IPS DF 19.7 (cell line): Measurements from ENCODE around the gene SNX33.
"Not testable (repeated sequence)": the region's sequence is repeated elsewhere in the genome, so short reads cannot be mapped to it uniquely, and the experiment has no call there.

ENCODE experiments used
- DNase-seq: peaks from one replicate; pipeline ENCODE4 v3.0.0-alpha.2; 2013; ENCODE audit warnings: low read depth, low spot score

SNX33 gene

GRCh38 chr15:75699961-75700874 lies 52.5 kb downstream of the SNX33 start:
- not testable (repeated sequence) for DNase-seq

DNA sequence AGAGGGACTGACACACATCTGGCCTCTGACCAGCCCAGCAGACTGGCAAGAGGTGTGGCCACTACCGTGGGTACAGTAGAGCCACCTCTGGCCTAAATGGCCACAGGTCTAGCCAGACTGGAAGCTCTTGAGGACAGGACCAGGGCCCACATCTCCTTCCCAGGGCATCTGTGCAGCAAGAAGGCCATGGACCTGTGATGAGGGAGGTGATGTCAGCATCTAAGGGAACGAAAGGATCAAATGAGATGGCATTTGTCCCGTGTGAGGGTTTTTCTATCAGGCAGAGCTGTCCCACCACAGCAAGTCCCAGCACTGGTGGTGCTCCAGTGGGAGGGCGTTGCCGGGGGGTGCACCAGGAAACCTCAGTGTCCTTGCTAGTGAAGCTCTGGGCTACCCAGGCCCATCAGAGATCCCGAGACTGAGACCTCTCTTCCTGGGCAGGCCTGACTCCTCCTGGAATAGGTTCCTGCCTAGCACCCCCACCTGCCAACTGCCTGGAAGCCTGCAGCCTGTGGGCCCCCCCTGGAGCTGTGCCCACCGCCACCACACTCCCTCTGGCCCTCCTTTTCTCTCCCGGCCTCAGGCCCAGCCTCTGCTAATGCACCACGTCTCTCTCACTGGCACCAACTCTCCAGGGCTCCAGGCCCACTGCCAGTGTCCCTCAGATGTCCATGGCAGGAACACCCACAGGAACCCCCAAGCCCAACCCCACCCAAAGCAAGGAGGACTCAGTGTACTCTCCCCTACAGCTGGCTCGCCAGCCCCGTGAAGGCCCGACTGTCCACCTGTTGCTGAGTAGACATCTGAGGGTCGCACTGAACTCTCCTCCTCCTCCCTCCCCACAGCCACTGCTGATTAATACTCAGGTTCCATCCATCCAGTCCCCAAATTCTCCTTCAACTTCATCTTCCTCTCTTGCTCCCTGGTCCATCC lies 53.6 kb downstream of the SNX33 start:
- not testable (repeated sequence) for DNase-seq

DNA sequence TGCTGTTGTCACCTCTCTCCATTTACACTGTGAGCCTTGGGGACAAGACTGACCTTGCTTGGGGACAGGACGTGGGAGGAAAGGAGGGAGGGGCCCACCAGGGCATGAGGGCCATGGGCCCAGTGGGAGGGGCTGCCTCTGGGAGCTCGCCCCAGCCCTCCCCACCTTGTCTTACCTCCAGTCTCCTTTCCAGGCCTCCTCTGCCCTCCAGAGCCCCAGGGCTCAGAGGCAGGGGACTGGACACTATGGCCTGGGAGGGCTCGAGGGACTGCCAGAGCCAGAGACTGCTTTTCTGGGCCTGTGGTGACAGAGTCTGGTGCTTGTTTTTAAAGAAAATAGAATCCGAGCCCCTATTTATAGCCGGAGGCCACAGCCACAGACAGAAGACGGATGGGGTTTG lies 54.7 kb downstream of the SNX33 start:
- DNase-seq = no peak

DNA sequence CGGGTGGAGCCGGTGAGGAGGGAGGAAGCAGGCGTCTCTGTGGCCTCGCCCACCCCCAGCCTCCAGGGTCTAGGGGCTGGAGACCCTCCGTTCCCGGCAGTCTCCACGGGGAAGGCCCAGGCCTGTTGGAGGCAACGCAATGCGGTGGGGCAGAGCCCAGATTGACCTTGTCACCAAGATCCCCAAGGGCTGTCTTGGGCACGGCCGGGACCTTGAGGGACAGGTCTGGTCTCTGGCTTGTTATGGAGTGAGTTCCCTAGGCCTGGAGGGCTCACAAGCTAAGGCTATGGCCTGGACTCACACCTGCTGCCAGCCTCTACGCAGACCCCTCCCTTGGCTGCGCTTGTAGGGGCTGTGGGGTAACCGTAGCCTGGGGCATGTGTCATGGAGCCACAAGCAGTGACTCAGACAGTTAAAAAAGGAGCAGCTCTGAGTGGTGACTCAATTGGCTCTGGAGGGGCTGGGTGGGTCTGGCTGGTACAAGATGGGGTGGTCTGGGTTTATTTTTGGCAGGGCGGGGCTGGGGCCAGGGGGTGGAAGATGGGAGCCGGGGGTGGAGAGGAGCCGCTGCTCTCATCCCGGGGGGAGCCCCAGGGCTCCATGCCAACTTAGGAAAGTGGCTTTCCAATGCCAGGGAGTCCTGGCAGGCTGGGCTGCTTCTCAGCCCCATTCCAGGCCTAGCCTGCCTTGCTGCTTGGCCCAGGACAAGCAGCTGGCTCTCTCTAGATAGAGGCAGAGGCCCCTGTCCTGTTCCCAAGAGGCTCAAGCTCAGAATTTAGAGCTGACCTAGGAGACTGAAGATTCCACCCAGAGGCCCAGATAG lies 55.9 kb downstream of the SNX33 start:
- DNase-seq = not testable (repeated sequence)

DNA sequence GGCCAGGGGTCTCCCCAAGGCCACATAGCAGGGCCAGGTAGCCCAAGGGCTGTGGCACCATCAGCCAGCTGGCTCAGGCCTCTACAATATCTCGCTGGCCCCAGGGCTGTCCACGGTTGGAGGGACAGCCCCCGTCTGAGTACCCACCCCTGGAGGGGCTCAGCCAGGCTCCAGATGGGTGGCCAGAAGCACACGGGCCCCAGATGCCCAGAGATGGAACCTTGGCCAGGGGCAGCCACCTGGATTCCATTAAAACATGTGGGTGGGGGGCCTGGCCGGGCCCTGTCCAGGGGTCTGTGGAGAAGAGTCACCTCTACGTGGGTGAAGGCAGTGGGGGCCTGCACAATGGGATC lies 56.5 kb downstream of the SNX33 start:
- no peak for DNase-seq

DNA sequence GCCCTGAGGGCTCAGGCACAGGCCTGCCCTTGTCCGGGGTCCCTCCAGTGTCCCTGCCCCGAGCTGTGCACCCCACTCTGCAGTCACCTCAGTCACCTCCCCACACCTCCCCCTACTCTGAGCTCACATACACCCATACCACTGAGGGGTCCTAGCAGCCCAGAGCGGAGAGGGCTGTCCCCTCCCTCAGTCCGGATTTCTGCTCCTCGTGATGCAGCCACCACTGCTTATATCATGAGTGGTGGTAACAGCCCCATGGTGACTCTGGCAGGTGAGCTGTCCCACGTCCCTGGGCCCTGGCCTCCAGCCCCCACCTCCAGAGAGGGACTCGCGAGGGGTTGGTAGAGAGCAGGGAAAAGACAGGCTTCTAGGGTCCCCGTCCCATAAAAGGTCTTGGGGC lies 56.9 kb downstream of the SNX33 start:
- no peak for DNase-seq

- DNase-seq = not testable (repeated sequence)
Measured at GRCh38 chr15:75705375-75705774, 57.7 kb downstream of the SNX33 start.

- no peak for DNase-seq
Measured at GRCh38 chr15:75705854-75706681, 58.4 kb downstream of the SNX33 start.

DNA sequence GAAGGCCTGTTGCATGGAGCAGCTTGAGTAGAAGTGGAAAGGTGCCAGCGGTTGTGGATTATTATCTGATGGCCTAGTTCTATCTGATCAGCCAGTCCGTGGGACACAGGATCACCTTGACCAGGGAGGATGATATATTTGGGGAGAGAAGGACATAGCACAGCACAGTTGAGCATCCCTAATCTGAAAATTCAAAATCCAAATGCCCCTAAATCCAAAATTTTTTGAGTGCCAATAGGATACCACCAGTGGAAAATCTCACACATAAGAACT lies 58.9 kb downstream of the SNX33 start:
- DNase-seq = no peak

GRCh38 chr15:75709458-75709857 lies 61.7 kb downstream of the SNX33 start:
- DNase-seq = not testable (repeated sequence)

- not testable (repeated sequence) for DNase-seq
Measured at GRCh38 chr15:75710874-75711273, 63.2 kb downstream of the SNX33 start.

DNA sequence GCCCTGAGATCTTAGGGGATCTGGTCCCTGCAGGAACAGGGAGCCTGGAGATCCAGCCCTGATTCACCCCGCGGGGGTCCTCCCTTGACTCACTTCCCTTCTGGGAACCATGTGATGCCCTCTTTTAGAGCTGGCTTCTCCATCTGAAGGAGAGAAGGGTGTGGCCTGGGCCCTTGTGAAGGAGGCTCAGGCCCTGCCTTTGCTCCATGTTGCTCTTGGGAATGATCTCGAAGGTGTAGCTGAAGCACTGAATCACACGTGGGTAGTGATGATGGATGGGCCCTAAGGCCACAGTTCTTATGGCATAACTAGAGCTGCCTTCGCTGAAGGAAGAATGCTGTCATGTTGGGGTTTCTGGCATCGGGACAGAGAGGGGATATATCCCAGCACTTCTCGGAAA lies 63.8 kb downstream of the SNX33 start:
- not testable (repeated sequence) for DNase-seq
